Measurements from ENCODE around the gene WDR90. TPM values are rescaled to one million over a fixed set of nuclear protein-coding genes. Genes with fewer than 3 reads are reported as not detected.
"Not testable (repeated sequence)": the region's sequence is repeated elsewhere in the genome, so short reads cannot be mapped to it uniquely, and the experiment has no call there.

The WDR90 gene
- total RNA-seq, 4 donors from 2014 or later = 7.2 to 26.5 (median 15.8) TPM

- H3K4me1 ChIP-seq = peaks cover 38 to 90% (median 49%) of the 10 kb centered on the region in 3 donors
- no peaks in the 10 kb centered on the region for H3K9me3 ChIP-seq
- H3K4me3 ChIP-seq = peak overlapping the region; percentile 54 to 96 (median 72)
- no peak for DNase-seq
- H3K36me3 ChIP-seq = peaks cover 4 to 32% (median 6%) of the 10 kb centered on the region in 3 donors
- TF ChIP-seq POLR2A (IDR thresholded peaks at IDR 0.05) = no peak
- no peak for TF ChIP-seq CTCF (IDR thresholded peaks at IDR 0.05)
- H3K27ac ChIP-seq = peak overlapping the region; percentile 81 to 90 (median 86)
- 74 to 80% methylated on average over 13 to 14 of the region's 26 CpGs for WGBS, 2 donors
- peaks cover 0 to 28% (median 6%) of the 10 kb centered on the region in 4 donors for H3K27me3 ChIP-seq
- intact Hi-C loops (cut with DNase I) = no loop called here
Observed at GRCh38 chr16:689175-689897, 40.2 kb downstream of the WDR90 start.

GRCh38 chr16:691242-691641, 42.1 kb downstream of the WDR90 start:
- Histone ChIP-seq H3K27me3 (peaks cover 0 to 47% (median 18%) of the 10 kb centered on the region in 4 donors), H3K27ac (peak overlapping the region in 3 of 4 donors; percentile 81 to 90 (median 87)), H3K36me3 (peaks cover 4 to 22% (median 6%) of the 10 kb centered on the region in 3 donors), H3K4me1 (peaks cover 38 to 90% (median 54%) of the 10 kb centered on the region in 3 donors)
- H3K9me3 ChIP-seq; intact Hi-C loops (cut with DNase I); H3K4me3 ChIP-seq; DNase-seq: not testable (repeated sequence)
- 45 to 70% methylated on average over 16 of the region's 16 CpGs for WGBS, 2 donors

- Histone ChIP-seq H3K27ac (peak overlapping the region; percentile 5 to 90 (median 84)), H3K36me3 (peaks cover 0 to 9% (median 0%) of the 10 kb centered on the region in 3 donors), H3K27me3 (peaks cover 0 to 60% (median 18%) of the 10 kb centered on the region in 4 donors), H3K9me3 (no peaks in the 10 kb centered on the region), H3K4me3 (no peak overlapping the region), H3K4me1 (peaks cover 40 to 87% (median 56%) of the 10 kb centered on the region in 3 donors)
- intact Hi-C loops (cut with DNase I) = no loop called here
- DNase-seq = no peak
- WGBS, 2 donors = 54% methylated on average over 8 to 10 of the region's 10 CpGs
- TF ChIP-seq CTCF (IDR thresholded peaks at IDR 0.05) (no peak), POLR2A (IDR thresholded peaks at IDR 0.05) (no peak)
Observed at GRCh38 chr16:692356-693108, 43.4 kb downstream of the WDR90 start.

- peak overlapping the region in 2 of 4 donors; percentile 54 to 58 for H3K4me3 ChIP-seq
- H3K9me3 ChIP-seq = no peaks in the 10 kb centered on the region
- no peak for DNase-seq
- 60 to 63% methylated on average over 1 to 6 of the region's 22 CpGs for WGBS, 2 donors
- H3K27me3 ChIP-seq = peaks cover 0 to 68% (median 18%) of the 10 kb centered on the region in 4 donors
- TF ChIP-seq POLR2A (IDR thresholded peaks at IDR 0.05) (no peak), CTCF (IDR thresholded peaks at IDR 0.05) (no peak)
- intact Hi-C loops (cut with DNase I) = no loop called here
- peaks cover 40 to 80% (median 56%) of the 10 kb centered on the region in 3 donors for H3K4me1 ChIP-seq
- H3K27ac ChIP-seq = peak overlapping the region; percentile 28 to 90 (median 84)
- H3K36me3 ChIP-seq = peaks cover 0 to under 1% (median 0%) of the 10 kb centered on the region in 3 donors
Observed at GRCh38 chr16:693364-693763, 44.2 kb downstream of the WDR90 start.

GRCh38 chr16:693766-694165, 44.6 kb downstream of the WDR90 start:
- intact Hi-C loops (cut with DNase I) = no loop called here
- DNase-seq = no peak
- H3K36me3 ChIP-seq = no peaks in the 10 kb centered on the region
- peak overlapping the region; percentile 37 to 66 (median 56) for H3K4me3 ChIP-seq
- H3K27me3 ChIP-seq = peaks cover 0 to 72% (median 18%) of the 10 kb centered on the region in 4 donors
- H3K4me1 ChIP-seq = peaks cover 37 to 76% (median 52%) of the 10 kb centered on the region in 3 donors
- H3K9me3 ChIP-seq = no peaks in the 10 kb centered on the region
- TF ChIP-seq CTCF (IDR thresholded peaks at IDR 0.05) (no peak), POLR2A (IDR thresholded peaks at IDR 0.05) (no peak)
- WGBS, 2 donors = no CpG with 5 or more reads among the region's 37 CpGs
- peak overlapping the region; percentile 28 to 90 (median 84) for H3K27ac ChIP-seq
